Nephron (organoid): ENCODE results near the gene TM7SF3.
"Not testable (repeated sequence)": the region's sequence is repeated elsewhere in the genome, so short reads cannot be mapped to it uniquely, and the experiment has no call there.

Source experiments
- H3K27ac Mint-ChIP-seq, 3 experiments: 2 replicates each; pipeline ENCODE4 v1.8.0; 2020; ENCODE audit warnings: mixed read lengths in 3 of 3, mild to moderate bottlenecking in 2 of 3, moderate library complexity in 1 of 3
- H3K27me3 Mint-ChIP-seq: 2 replicates; pipeline ENCODE4 v1.8.0; 2021; ENCODE audit warnings: low read depth, mild to moderate bottlenecking, moderate library complexity, mixed read lengths
- H3K36me3 Mint-ChIP-seq: 2 replicates; pipeline ENCODE4 v1.8.0; 2020; ENCODE audit warnings: low read depth, mixed read lengths
- H3K4me1 Mint-ChIP-seq: 2 replicates; pipeline ENCODE4 v1.8.0; 2020; ENCODE audit warnings: mixed read lengths
- H3K4me3 Mint-ChIP-seq, 3 experiments: 2 replicates each; pipeline ENCODE4 v1.8.0; 2020; ENCODE audit warnings: mild to moderate bottlenecking in 3 of 3, mixed read lengths in 3 of 3, moderate library complexity in 2 of 3
- H3K9me3 Mint-ChIP-seq: 2 replicates; pipeline ENCODE4 v1.8.0; 2020; ENCODE audit warnings: mixed read lengths
- CTCF ChIP-seq, 3 experiments: fragments of 200-600 bp; sonication (generic); IDR thresholded peaks; one replicate each; pipeline ENCODE4 v1.5.0; 2021; ENCODE audit warnings: antibody characterized with exemption in 3 of 3; ENCODE audit not compliant: unreplicated experiment in 3 of 3

Gene TM7SF3

GRCh38 chr12:26966842-26967241 lies 47.3 kb downstream of the TM7SF3 start:
- no peaks in the 10 kb centered on the region for H3K27me3 Mint-ChIP-seq
- no peaks in the 10 kb centered on the region for H3K9me3 Mint-ChIP-seq
- H3K27ac Mint-ChIP-seq: no peak overlapping the region
- H3K36me3 Mint-ChIP-seq: peaks cover 46% of the 10 kb centered on the region
- no peak overlapping the region for H3K4me3 Mint-ChIP-seq
- no peaks in the 10 kb centered on the region for H3K4me1 Mint-ChIP-seq
- no peak for TF ChIP-seq CTCF (IDR thresholded peaks at IDR 0.05; ENCODE audit: unreplicated experiment in 3 of 3)

GRCh38 chr12:26963413-26963812 lies 50.8 kb downstream of the TM7SF3 start:
- no peaks in the 10 kb centered on the region for H3K27me3 Mint-ChIP-seq
- H3K4me1 Mint-ChIP-seq: no peaks in the 10 kb centered on the region
- no peak for TF ChIP-seq CTCF (IDR thresholded peaks at IDR 0.05; ENCODE audit: unreplicated experiment in 3 of 3)
- no peak overlapping the region for H3K4me3 Mint-ChIP-seq
- peaks cover 45% of the 10 kb centered on the region for H3K36me3 Mint-ChIP-seq
- H3K27ac Mint-ChIP-seq: no peak overlapping the region
- no peaks in the 10 kb centered on the region for H3K9me3 Mint-ChIP-seq

- peak overlapping the region in 1 of 3 experiments; percentile 58 for H3K27ac Mint-ChIP-seq
- TF ChIP-seq CTCF (IDR thresholded peaks at IDR 0.05; ENCODE audit: unreplicated experiment in 3 of 3): no peak
These were observed 52.4 kb downstream of the TM7SF3 start for GRCh38 chr12:26961803-26962202.

GRCh38 chr12:26961391-26961790 lies 52.8 kb downstream of the TM7SF3 start:
- H3K4me1 Mint-ChIP-seq, H3K9me3 Mint-ChIP-seq, H3K27me3 Mint-ChIP-seq: not testable (repeated sequence)

More at GRCh38 chr12:26961803-26962202, 52.4 kb downstream of the TM7SF3 start:
- Mint-ChIP-seq H3K4me3 (no peak overlapping the region), H3K9me3 (no peaks in the 10 kb centered on the region), H3K36me3 (peaks cover 44% of the 10 kb centered on the region), H3K4me1 (no peaks in the 10 kb centered on the region), H3K27me3 (no peaks in the 10 kb centered on the region)

GRCh38 chr12:26954027-26954426 lies 60.2 kb downstream of the TM7SF3 start:
- no peak for TF ChIP-seq CTCF (IDR thresholded peaks at IDR 0.05; ENCODE audit: unreplicated experiment in 3 of 3)
- H3K36me3 Mint-ChIP-seq: peaks cover 41% of the 10 kb centered on the region
- H3K4me3 Mint-ChIP-seq: no peak overlapping the region
- H3K9me3 Mint-ChIP-seq: peaks cover 5% of the 10 kb centered on the region
- H3K4me1 Mint-ChIP-seq: no peaks in the 10 kb centered on the region
- H3K27ac Mint-ChIP-seq: no peak overlapping the region
- H3K27me3 Mint-ChIP-seq: no peaks in the 10 kb centered on the region

More at GRCh38 chr12:26961391-26961790, 52.8 kb downstream of the TM7SF3 start:
- not testable (repeated sequence) for H3K4me3 Mint-ChIP-seq
- Mint-ChIP-seq H3K36me3 (peaks cover 44% of the 10 kb centered on the region), H3K27ac (peak overlapping the region in 1 of 3 experiments; percentile 58)

GRCh38 chr12:26953447-26953846 lies 60.7 kb downstream of the TM7SF3 start:
- no peak for TF ChIP-seq CTCF (IDR thresholded peaks at IDR 0.05; ENCODE audit: unreplicated experiment in 3 of 3)
- Mint-ChIP-seq H3K9me3 (peaks cover 6% of the 10 kb centered on the region), H3K27ac (no peak overlapping the region), H3K4me1 (no peaks in the 10 kb centered on the region), H3K4me3 (no peak overlapping the region), H3K36me3 (peaks cover 44% of the 10 kb centered on the region), H3K27me3 (no peaks in the 10 kb centered on the region)
